Measurements from ENCODE around the gene PCDHGA8. TPM values are rescaled to one million over a fixed set of nuclear protein-coding genes. Genes with fewer than 3 reads are reported as not detected.

The PCDHGA8 gene
- total and polyA plus RNA-seq, 8 donors, result 0.38 to 1.1 (median 0.79) TPM

- Histone ChIP-seq H3K27ac (no peak overlapping the region), H3K4me1 (no peaks in the 10 kb centered on the region), H3K36me3 (no peaks in the 10 kb centered on the region), H3K4me3 (no peak overlapping the region), H3K27me3 (peaks cover 40 to 91% of the 10 kb centered on the region in 2 donors), H3K9me3 (peaks cover 4 to 96% of the 10 kb centered on the region in 2 donors)
- intact Hi-C loops (cut with DNase I), result no loop called here
- TF ChIP-seq CTCF (IDR thresholded peaks at IDR 0.05), result no peak
- DNase-seq (no peak), ATAC-seq (no peak)
Measured at GRCh38 chr5:141362719-141363118, 29.7 kb upstream of the PCDHGA8 start.

- ATAC-seq (no peak), DNase-seq (no peak)
- H3K9me3 ChIP-seq, result peaks cover 4 to 89% of the 10 kb centered on the region in 2 donors
- H3K4me1 ChIP-seq, result no peaks in the 10 kb centered on the region
- H3K27me3 ChIP-seq, result peaks cover 47 to 99% of the 10 kb centered on the region in 2 donors
- H3K36me3 ChIP-seq, result no peaks in the 10 kb centered on the region
- intact Hi-C loops (cut with DNase I), result no loop called here
- no peak within 1 kb of the TSS for H3K4me3 ChIP-seq
- no peak for TF ChIP-seq CTCF (IDR thresholded peaks at IDR 0.05)
- H3K27ac ChIP-seq, result no peak within 1 kb of the TSS
Measured at GRCh38 chr5:141363952-141364660, 28.3 kb upstream of the PCDHGA8 start, which contains the start of gene PCDHGA5. TSS of gene PCDHGA5 (plus strand) at chr5:141364162. CDS start at chr5:141364331, 169 bp downstream.

DNA sequence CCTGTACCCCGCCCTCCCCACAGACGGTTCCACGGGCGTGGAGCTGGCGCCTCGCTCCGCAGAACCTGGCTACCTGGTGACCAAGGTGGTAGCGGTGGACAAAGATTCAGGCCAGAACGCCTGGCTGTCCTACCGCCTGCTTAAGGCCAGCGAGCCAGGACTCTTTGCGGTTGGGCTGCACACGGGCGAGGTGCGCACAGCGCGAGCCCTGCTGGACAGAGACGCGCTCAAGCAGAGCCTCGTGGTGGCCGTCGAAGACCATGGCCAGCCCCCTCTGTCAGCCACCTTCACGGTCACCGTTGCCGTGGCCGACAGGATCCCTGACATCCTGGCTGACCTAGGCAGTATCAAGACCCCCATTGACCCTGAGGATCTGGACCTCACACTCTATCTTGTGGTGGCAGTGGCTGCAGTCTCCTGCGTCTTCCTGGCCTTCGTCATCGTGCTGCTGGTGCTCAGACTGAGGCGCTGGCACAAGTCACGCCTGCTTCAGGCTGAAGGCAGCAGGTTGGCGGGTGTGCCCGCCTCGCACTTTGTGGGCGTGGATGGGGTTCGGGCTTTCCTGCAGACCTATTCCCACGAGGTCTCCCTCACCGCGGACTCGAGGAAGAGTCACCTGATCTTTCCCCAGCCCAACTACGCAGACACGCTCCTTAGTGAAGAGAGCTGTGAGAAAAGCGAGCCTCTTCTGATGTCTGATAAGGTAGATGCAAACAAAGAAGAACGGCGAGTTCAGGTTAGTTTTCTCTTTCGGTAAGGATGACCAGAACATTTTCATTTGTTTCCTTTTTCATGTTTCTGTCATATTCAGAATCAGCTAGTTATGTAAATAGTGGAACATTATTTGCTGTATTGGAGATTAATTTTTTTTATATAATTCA lies 26.2 kb upstream of the PCDHGA8 start:
- Histone ChIP-seq H3K4me1 (no peaks in the 10 kb centered on the region), H3K36me3 (no peaks in the 10 kb centered on the region), H3K4me3 (no peak overlapping the region), H3K27ac (no peak overlapping the region), H3K9me3 (peaks cover under 1 to 88% of the 10 kb centered on the region in 2 donors), H3K27me3 (peaks cover 51 to 99% of the 10 kb centered on the region in 2 donors)
- no peak for TF ChIP-seq CTCF (IDR thresholded peaks at IDR 0.05)
- DNase-seq (no peak), ATAC-seq (no peak)
- intact Hi-C loops (cut with DNase I), result no loop called here

- ATAC-seq (peak; percentile 54), DNase-seq (no peak)
- peaks cover 3 to 87% of the 10 kb centered on the region in 2 donors for H3K9me3 ChIP-seq
Measured at GRCh38 chr5:141369994-141370848, 22.2 kb upstream of the PCDHGA8 start, which contains the start of gene PCDHGB3. TSS of gene PCDHGB3 (plus strand) at chr5:141370242. CDS start at chr5:141370395, 153 bp downstream.

More at GRCh38 chr5:141369994-141370848, 22.2 kb upstream of the PCDHGA8 start, which contains the start of gene PCDHGB3:
- no peak within 1 kb of the TSS for H3K4me3 ChIP-seq
- no peak within 1 kb of the TSS for H3K27ac ChIP-seq
- H3K36me3 ChIP-seq, result no peaks in the 10 kb centered on the region
- H3K27me3 ChIP-seq, result peaks cover 41 to 99% of the 10 kb centered on the region in 2 donors
- TF ChIP-seq CTCF (IDR thresholded peaks at IDR 0.05), result no peak
- H3K4me1 ChIP-seq, result no peaks in the 10 kb centered on the region
- intact Hi-C loops (cut with DNase I), result no loop called here

Data from left lung (tissue), 10 donors.